ENCODE data around the gene XRCC6. TPM values are rescaled to one million over a fixed set of nuclear protein-coding genes. Genes with fewer than 3 reads are reported as not detected.
A peak's percentile ranks its signal among the peaks of the same experiment; 100 is the strongest.

The XRCC6 gene
- total and polyA plus RNA-seq, 2 of the 13 experiments (the other 11 are each of a cell fraction or from before 2014, with no cell fraction given), result 124 to 625 TPM

GRCh38 chr22:41589391-41590241, 31.5 kb upstream of the XRCC6 start, which contains the start of gene PMM1 (continued):
- no peak for TF ChIP-seq ADNP (CRISPR knock-in tag; IDR thresholded peaks at IDR 0.05)
- TF ChIP-seq ZNF317 (CRISPR knock-in tag; IDR thresholded peaks at IDR 0.05), result 0 out of 2 replicates have a peak, but pooled peaks have one; percentile 24
- peak; percentile 19 to 22; a peak in 1 of 4 replicates for TF ChIP-seq KLF16 (CRISPR knock-in tag; IDR thresholded peaks at IDR 0.05)
- no peak for TF ChIP-seq ZNF597 (CRISPR knock-in tag; IDR thresholded peaks at IDR 0.05)
- TF ChIP-seq ZNF446 (CRISPR knock-in tag; IDR thresholded peaks at IDR 0.05), result 0 out of 2 replicates have a peak, but pooled peaks have one; percentile 75
- no peak; the same call in 1 of the 2 replicates for TF ChIP-seq PATZ1 (CRISPR knock-in tag; IDR thresholded peaks at IDR 0.05)
- no peak for TF ChIP-seq ZNF792 (CRISPR knock-in tag; IDR thresholded peaks at IDR 0.05)
- no peak for TF ChIP-seq ZSCAN12 (CRISPR knock-in tag; IDR thresholded peaks at IDR 0.05)
- peak; percentile 60 for TF ChIP-seq HNRNPLL (IDR thresholded peaks at IDR 0.05; ENCODE audit: low read depth, low read length, poor library complexity, severe bottlenecking)
- TF ChIP-seq PCBP2 (optimal IDR thresholded peaks at IDR 0.05; ENCODE audit: low read depth, low read length, poor library complexity, severe bottlenecking), result no peak
- no peak for TF ChIP-seq ZNF20 (CRISPR knock-in tag; IDR thresholded peaks at IDR 0.05)
- peak; percentile 69 for TF ChIP-seq GABPA (IDR thresholded peaks at IDR 0.05; ENCODE audit: low read depth, low read length)
- peak; percentile 90 for TF ChIP-seq GABPA (CRISPR knock-in tag; IDR thresholded peaks at IDR 0.05; ENCODE audit: low read depth)
- peak; percentile 24 for TF ChIP-seq JARID2 (CRISPR knock-in tag; IDR thresholded peaks at IDR 0.05; ENCODE audit: insufficient replicate concordance)
- peak; percentile 22; the same call in 1 of the 2 replicates for TF ChIP-seq PAXIP1 (CRISPR knock-in tag; conservative IDR thresholded peaks at IDR 0.05)
- no peak for TF ChIP-seq RAD51 (IDR thresholded peaks at IDR 0.05; ENCODE audit: borderline replicate concordance)
- no peak for TF ChIP-seq REXO4 (CRISPR knock-in tag; IDR thresholded peaks at IDR 0.05; ENCODE audit: borderline replicate concordance)
- no peak for TF ChIP-seq SMARCC2 (IDR thresholded peaks at IDR 0.05)
- TF ChIP-seq ZNF557 (CRISPR knock-in tag; IDR thresholded peaks at IDR 0.05), result no peak
- no peak for TF ChIP-seq ASH2L (IDR thresholded peaks at IDR 0.05; ENCODE audit: insufficient read length, low read depth, low read length)
- TF ChIP-seq HOXA5 (CRISPR knock-in tag; IDR thresholded peaks at IDR 0.05), result no peak
- TF ChIP-seq TFAP4 (IDR thresholded peaks at IDR 0.05; ENCODE audit: borderline replicate concordance, low read depth), result no peak
- TF ChIP-seq KDM5B (CRISPR knock-in tag; IDR thresholded peaks at IDR 0.05; ENCODE audit: borderline replicate concordance), result no peak
